ENCODE measurements around the gene C13orf46.
"Not testable (repeated sequence)": the region's sequence is repeated elsewhere in the genome, so short reads cannot be mapped to it uniquely, and the experiment has no call there.

Gene C13orf46

DNA sequence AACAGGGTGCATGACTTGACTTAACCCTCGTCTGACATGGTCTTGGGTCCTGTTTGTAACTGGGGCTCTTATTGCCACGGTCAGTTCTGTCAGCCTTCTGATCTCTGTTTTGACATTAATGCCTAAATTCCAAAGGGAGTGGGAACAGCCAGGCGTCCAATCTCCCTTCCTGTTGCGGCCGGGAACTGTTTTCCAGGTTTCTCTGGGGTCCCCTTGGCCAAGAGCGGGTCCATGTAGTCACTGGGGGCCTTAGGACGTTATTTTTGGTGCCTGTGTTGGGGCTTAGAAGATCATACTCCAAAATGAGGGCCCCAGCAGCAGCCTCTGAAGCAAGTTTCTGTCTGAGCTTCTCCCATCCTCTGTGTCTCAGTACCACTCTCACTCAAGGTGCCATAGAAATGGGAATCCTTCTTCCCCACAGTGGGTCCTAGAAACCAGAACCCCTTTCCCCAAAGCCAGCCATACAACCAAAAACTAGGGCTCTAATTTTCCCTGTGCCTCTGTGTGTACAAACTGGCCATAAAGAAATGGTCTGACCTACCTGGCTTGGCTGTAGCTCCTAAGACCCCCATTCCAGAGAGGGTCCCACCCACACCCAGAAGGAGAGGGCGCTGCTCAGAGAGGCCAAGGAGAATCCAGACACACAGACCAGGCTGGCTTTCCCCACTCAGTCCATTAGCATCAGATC lies 50.4 kb downstream of the C13orf46 start:
- DNase-seq (ENCODE audit: low read depth in 2 of 2), result no peak

DNA sequence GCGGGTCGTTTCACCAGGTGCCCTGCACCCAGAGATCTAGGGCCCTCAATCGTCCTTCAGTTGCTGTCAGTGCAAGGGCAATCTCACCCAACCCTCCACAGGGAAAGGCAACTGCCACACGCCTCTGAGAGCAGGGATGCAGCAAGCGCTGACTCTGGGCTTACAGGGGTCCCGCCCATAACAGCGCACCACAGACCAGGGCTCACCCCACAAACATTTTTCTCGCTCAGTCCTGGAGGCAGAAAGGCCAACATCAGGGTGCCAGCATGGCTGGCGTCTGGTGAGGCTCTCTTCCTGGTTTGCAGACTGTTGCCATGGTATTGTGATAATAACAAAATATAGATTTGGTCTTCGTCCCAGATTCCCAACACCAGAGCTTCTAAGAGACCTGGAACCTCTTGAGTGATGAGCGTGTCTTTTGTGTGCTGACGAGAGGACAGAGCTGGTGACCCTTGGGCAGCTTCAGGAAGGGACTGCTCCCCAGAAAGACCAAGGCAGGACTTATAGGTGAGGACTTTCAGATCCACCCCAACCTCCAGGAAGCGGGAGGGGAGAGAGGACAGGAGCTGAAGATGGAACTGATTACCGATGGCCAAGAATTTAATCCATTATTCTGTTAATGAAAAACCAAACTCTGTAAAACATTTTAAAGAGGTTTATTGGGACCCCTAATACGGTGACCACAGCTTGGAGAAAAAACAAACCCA lies 51.3 kb downstream of the C13orf46 start:
- no peak for DNase-seq (ENCODE audit: low read depth in 2 of 2)

DNA sequence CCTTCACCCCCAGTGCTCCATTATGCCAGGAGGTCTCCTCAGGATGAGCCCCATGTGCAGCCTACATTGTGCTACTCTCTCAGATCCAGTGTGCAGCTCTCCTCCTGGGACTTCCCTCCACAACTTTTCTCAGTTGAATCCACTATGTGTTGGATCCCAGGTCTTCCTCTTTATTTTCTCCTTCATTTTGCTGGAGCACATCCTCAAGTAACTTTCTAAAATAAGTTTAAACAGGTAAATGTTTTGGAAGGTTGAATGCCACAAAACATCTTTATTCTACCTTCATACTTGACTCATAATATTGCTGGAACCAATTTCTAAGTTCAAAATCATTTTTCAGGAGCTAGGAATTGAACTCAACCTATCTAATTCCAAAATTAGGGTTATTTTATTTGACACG lies 52.1 kb downstream of the C13orf46 start:
- no peak for DNase-seq (ENCODE audit: low read depth in 2 of 2)

DNA sequence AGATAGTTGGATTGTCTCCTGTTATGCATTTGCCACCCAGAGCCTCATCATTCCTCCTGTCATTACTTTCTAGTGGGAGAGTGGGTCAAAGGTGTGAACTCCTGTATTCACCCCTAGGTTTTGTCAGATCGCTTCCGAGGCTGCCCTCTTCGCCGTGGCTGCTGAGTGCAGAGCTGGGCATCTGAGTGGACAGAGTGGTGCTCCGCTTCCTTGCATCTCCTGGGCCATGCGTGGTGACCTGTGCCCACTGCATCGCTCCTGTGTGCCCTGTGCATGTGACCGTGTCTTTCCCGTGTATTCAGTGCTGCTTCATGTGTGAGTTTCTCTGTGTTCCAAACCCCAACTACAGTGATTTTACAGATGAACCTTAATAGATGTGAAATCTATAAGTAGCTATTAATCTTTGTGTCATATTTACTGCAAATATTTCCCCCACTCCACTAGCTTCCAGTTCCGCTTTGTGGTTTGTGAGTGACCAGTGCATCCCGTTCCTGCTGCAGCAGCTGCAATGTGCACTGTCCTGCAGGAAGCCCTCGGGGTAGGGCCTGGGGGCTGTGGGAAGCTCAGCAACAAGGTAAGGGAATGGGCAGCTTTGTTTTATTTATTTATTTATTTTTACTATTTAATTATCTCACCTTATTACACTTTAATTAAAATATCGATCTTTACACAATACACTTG lies 53.1 kb downstream of the C13orf46 start:
- no peak for DNase-seq (ENCODE audit: low read depth in 2 of 2)

DNA sequence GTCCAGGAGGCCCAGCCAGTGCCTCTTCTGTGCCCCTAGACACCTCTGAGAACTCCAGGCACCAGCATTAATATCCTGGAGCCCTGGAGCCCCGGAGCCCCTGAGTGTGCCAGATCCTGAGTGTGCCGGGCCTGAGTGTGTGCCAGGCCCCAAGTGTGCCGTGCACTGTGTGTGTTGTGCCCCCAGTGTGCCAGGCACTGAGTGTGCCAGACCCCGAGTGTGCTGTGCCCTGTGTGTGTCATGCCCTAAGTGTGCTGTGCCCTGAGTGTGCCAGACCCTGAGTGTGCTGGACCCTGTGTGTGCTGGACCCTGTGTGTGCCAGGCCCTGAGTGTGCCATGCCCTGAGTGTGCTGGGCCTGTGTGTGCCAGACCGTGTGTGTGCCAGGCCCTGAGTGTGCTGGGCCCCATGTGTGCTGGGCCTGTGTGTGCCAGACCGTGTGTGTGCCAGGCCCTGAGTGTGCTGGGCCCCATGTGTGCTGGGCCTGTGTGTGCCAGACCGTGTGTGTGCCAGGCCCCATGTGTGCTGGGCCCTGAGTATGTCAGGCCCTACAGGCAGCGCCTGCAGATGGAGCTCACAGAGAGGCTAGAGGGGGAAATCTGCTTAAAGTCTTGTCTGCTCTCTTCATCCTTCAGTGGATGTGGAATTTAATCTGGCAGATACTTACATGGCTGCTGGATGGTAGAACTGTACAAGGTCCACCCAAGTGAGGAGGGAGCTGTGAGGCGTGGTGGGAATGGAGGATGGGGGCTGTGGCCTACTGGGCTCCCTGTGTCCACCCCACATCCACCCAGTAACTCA lies 53.9 kb downstream of the C13orf46 start:
- no peak for DNase-seq (ENCODE audit: low read depth in 2 of 2)

DNA sequence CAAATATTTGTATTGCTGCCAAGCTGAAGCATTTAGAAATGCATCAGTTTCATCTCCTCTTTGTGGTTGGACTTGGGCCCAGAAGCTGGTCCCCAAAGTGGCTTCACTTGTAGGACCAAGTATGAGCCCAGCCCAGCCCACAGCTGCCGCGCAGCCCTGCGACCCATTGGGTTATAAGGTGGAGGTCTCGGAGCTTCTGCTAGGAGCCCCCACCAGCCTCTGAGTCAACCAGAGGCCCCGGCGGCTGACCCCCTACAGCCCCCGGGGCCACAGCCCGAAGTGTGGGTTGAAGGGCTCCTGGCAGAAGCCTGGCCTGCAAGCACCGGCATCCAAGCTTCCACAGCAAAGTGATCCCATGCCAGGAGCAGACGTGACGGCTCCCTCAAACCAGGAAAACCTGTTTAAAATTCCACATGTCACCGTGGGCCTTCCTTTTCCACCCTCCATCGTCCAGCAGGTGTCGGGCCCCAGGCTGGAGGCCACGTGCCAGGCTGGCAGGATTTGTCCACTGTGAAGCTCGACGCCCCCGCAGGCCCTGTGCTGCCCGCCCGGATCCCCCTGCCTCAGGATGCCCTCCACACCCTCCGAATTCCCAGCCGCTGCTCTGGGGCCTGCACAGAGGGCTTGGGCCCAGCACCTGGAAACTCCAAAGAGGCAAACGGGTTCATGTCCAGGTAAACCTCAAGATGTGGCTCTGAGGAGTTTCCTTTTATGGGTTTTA lies 54.7 kb downstream of the C13orf46 start:
- DNase-seq (ENCODE audit: low read depth in 2 of 2), result no peak

DNA sequence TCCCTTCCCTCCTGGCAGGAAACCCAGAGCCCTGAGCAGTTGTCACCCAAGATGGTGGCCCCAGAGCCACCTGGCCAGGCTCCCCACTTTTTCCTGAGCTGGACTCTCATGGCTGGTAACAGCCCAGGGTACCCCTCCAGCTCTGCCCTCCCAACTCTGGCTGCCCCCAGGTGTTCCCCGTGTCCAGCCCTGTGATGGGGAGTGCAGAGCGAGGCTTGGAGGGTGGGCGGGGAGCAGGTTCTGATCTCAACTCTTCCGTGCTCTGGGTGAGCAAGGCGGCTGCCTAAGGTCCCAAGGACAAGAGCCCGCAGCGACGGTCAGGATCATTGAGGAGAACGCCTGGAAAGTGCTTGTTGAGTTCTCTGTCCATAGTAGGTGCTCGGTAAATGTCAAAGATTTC lies 55.3 kb downstream of the C13orf46 start:
- no peak for DNase-seq (ENCODE audit: low read depth in 2 of 2)

DNA sequence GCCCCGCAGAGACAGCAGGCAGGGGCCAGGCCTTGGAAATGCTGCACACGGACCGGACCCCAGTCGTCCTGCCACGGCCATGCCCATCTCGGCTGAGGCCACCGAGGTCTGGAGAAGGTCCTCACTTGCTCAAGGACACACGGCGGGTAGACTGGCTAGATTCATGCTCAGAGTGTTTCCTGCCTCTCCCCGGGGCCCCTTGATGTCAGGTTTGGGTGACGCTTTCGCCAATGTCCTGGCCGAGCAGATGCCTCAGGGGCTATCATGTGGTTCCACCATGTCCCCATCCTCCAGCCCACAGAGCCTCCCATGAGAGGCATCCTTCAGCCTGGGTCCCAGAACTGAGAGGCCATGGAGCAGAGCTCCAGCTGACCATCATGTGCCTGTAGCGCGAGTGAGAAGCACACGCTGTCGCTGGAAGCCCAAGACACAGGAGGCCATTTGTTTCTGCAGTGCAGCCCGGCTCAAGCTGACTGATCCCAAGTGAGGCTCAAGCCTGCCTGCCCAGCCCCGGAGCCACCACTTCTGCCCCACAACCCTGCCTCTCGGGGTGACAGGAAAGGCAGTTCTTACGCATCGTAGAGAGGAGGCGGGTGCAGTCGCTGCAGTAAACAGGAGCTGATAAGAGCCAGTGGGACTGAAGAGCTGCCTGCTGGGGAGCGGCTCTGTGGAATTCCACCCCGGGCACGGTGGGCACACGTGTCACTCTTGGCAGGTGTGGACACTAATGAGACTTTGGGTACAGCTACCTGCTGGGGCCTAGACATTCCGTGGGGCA lies 56.1 kb downstream of the C13orf46 start:
- DNase-seq (ENCODE audit: low read depth in 2 of 2), result no peak

DNA sequence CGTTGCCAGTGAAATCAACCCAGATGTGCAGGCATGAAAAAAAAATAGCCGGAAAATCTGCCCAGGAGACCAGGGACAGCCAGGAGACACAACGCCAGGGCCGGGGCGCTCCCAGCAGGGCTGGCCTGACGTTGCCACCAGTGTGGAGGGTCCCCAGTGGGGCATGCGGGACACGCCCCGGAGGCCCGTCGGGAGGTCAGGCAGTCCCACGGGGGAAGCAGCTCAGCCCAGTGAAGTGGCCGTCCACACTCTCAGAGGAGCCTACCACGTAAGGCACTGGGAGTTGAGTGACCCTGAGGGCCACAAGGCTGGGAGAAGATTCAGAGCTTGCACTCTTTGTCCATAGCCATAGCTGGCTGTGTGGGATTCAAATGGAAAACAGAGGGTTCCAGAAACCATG lies 56.8 kb downstream of the C13orf46 start:
- DNase-seq (ENCODE audit: low read depth in 2 of 2), result no peak

DNA sequence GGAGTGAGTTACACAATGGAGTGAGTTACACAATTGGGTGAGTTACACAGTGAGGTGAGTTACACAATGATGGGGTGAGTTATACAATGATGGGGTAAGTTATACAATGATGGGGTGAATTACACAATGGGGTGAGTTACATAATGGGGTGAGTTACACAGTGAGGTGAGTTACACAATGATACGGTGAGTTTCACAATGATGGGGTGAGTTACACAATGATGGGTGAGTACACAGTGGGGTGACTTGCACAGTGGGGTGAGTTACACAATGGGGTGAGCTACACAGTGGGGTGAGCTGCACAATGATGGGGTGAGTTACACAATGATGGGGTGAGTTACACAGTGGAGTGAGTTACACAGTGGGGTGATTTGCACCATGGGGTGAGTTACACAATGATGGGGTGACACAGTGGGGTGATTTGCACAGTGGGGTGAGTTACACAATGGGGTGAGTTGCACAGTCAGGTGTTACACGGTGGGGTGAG lies 57.5 kb downstream of the C13orf46 start:
- DNase-seq (ENCODE audit: low read depth in 2 of 2), result no peak

DNA sequence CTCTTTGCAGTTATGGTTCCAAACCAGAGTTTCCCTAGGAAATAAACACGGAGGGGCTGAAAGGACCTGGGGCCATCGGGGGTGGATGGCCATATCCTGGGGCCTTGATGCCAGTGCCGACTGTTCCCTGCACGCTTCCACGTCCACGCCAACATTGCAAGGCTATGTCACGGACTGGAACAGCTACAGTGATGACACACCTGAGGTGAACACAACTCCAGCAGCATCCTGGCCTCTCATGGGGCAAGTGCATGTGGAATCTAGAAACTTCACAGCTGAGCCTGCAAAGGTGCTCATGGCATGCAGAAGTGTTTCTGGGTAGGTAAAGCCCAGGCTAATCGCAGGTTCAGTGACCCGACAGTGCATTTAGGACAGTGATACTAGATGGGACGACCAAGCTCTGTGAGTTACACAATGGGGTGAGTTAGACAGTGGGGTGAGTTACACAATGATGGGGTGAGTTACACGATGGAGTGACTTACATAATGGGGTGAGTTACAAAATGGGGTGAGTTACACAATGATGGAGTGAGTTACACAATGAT lies 58.0 kb downstream of the C13orf46 start:
- DNase-seq (ENCODE audit: low read depth in 2 of 2), result no peak

- no peak for DNase-seq (ENCODE audit: low read depth in 2 of 2)
Measured at GRCh38 chr13:113915012-113915763, 58.7 kb downstream of the C13orf46 start.

GRCh38 chr13:113914333-113915011 lies 59.4 kb downstream of the C13orf46 start:
- no peak for DNase-seq (ENCODE audit: low read depth in 2 of 2)

DNA sequence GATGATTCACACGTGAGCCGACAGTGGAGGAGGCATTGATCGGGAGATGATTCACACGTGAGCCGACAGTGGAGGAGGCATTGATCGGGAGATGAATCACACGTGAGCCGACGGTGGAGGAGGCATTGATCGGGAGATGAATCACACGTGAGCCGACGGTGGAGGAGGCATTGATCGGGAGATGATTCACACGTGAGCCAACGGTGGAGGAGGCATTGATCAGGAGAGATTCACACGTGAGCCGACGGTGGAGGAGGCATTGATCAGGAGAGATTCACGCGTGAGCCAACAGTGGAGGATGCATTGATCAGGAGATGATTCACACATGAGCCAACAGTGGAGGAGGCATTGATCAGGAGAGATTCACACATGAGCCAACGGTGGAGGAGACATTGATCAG lies 60.0 kb downstream of the C13orf46 start:
- not testable (repeated sequence) for DNase-seq (ENCODE audit: low read depth in 2 of 2)

- not testable (repeated sequence) for DNase-seq (ENCODE audit: low read depth in 2 of 2)
Measured at GRCh38 chr13:113913408-113913807, 60.5 kb downstream of the C13orf46 start.

DNA sequence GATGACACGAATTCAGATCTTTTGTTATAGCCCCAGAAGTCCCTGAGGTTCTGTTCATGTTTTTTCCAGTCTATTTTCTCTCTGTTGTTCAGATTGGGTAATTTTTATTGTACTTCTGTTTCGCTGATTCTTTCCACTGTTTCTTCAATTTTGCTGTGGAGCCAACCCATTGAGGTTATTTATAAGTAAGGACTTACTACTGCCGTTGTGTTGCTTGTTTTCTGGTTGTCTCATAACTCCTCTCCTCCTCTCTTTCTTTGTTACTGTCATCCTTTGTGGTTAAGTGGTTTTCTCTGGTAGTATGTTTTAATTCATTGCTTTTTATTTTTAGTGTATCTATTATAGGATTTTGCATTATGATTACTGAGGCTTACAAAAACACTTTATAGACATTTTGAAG lies 61.3 kb downstream of the C13orf46 start:
- DNase-seq (ENCODE audit: low read depth in 2 of 2), result no peak

- no peak for DNase-seq (ENCODE audit: low read depth in 2 of 2)
Measured at GRCh38 chr13:113907635-113908617, 66.0 kb downstream of the C13orf46 start.

GRCh38 chr13:113906571-113906970 lies 67.3 kb downstream of the C13orf46 start:
- no peak for DNase-seq (ENCODE audit: low read depth in 2 of 2)

All from activated CD8-positive, alpha-beta memory T cell treated with anti-CD3 and anti-CD28 coated beads for 4 hours (primary cell).